CD14-positive monocyte (primary cell): Measurements from ENCODE around the gene NRG3. TPM values are rescaled to one million over a fixed set of nuclear protein-coding genes. Genes with fewer than 3 reads are reported as not detected.

Experiments used
- DNase-seq, 3 donors: peaks; one replicate each; pipeline ENCODE4 v3.0.0-alpha.2; 2011 to 2022
- H2AFZ ChIP-seq: 2 replicates; pipeline ENCODE4 v1.6.0; 2012; ENCODE audit warnings: mild to moderate bottlenecking, low read depth, low read length, inconsistent platforms; ENCODE audit not compliant: insufficient read depth, poor library complexity, severe bottlenecking
- H3K27ac ChIP-seq, 2 donors: 1 replicate in 1 of 2; 2 replicates in 1 of 2; pipeline ENCODE4 v1.5.1; 2012 to 2013; ENCODE audit warnings: low read length in 2 of 2, control low read depth in 1 of 2, inconsistent platforms in 1 of 2, low read depth in 1 of 2, mild to moderate bottlenecking in 1 of 2
- H3K27me3 ChIP-seq, 2 donors: one replicate each; pipeline versions ENCODE4 v1.6.0 to v1.6.1; 2011 to 2013; ENCODE audit warnings: low read length in 2 of 2; ENCODE audit not compliant: control insufficient read depth in 2 of 2, insufficient read depth in 2 of 2
- H3K36me3 ChIP-seq, 2 donors: replicated peaks in 1 of 2; 1 replicate in 1 of 2; 2 replicates in 1 of 2; pipeline versions ENCODE4 v1.5.1 to v1.6.1; 2012 to 2013; ENCODE audit warnings: low read length in 2 of 2, control low read depth in 1 of 2, inconsistent platforms in 1 of 2, mild to moderate bottlenecking in 1 of 2; ENCODE audit not compliant: insufficient read depth in 2 of 2, control insufficient read depth in 1 of 2
- H3K4me1 ChIP-seq, 2 donors: 1 replicate in 1 of 2; 2 replicates in 1 of 2; pipeline versions ENCODE4 v1.5.1 to v1.6.1; 2012 to 2013; ENCODE audit warnings: low read length in 2 of 2, control low read depth in 1 of 2, inconsistent platforms in 1 of 2, mild to moderate bottlenecking in 1 of 2, moderate library complexity in 1 of 2; ENCODE audit not compliant: insufficient read depth in 2 of 2, control insufficient read depth in 1 of 2
- H3K4me2 ChIP-seq: replicated peaks from 2 replicates; pipeline ENCODE3; 2012; ENCODE audit warnings: low read length, moderate library complexity, mild to moderate bottlenecking; ENCODE audit not compliant: poor library complexity, severe bottlenecking; ENCODE audit errors: extremely low read depth
- H3K4me3 ChIP-seq, 3 experiments: fragments of 200-600 bp in 1 of 3; sonication (generic) in 1 of 3; replicated peaks in 1 of 3; 1 replicate in 2 of 3; 2 replicates in 1 of 3; pipeline ENCODE4 v1.5.1; 2011 to 2013; ENCODE audit warnings: low read length in 3 of 3, mild to moderate bottlenecking in 3 of 3, control low read depth in 2 of 3, low read depth in 2 of 3, inconsistent platforms in 1 of 3, moderate library complexity in 1 of 3
- H3K79me2 ChIP-seq: 2 replicates; pipeline ENCODE4 v1.6.0; 2012; ENCODE audit warnings: mild to moderate bottlenecking, control low read depth, inconsistent platforms, low read length, moderate library complexity; ENCODE audit not compliant: insufficient read depth
- H3K9ac ChIP-seq: 2 replicates; pipeline ENCODE4 v1.6.0; 2017; ENCODE audit warnings: low read length, mild to moderate bottlenecking; ENCODE audit not compliant: insufficient read depth, poor library complexity, severe bottlenecking
- H3K9me3 ChIP-seq, 2 donors: replicated peaks in 1 of 2; 1 replicate in 1 of 2; 2 replicates in 1 of 2; pipeline versions ENCODE4 v1.5.1 to v1.6.1; 2012 to 2013; ENCODE audit warnings: low read length in 2 of 2, control low read depth in 1 of 2; ENCODE audit not compliant: control insufficient read depth in 1 of 2, insufficient read depth in 1 of 2
- H4K20me1 ChIP-seq: 2 replicates; pipeline ENCODE4 v1.6.0; 2012; ENCODE audit warnings: mild to moderate bottlenecking, low read length, control low read depth, moderate library complexity; ENCODE audit not compliant: insufficient read depth
- H3K27ac Mint-ChIP-seq, 7 donors: one replicate each; pipeline ENCODE4 v1.8.0; 2020; ENCODE audit warnings: mild to moderate bottlenecking in 7 of 7, mixed read lengths in 7 of 7, moderate library complexity in 6 of 7, inconsistent platforms in 2 of 7
- H3K27me3 Mint-ChIP-seq, 3 donors: one replicate each; pipeline ENCODE4 v1.8.0; 2021 to 2022; ENCODE audit warnings: low read depth in 3 of 3, mild to moderate bottlenecking in 3 of 3, mixed read lengths in 3 of 3, moderate library complexity in 3 of 3, inconsistent platforms in 1 of 3
- H3K36me3 Mint-ChIP-seq, 2 donors: one replicate each; pipeline ENCODE4 v1.8.0; 2020; ENCODE audit warnings: mixed read lengths in 2 of 2, inconsistent platforms in 1 of 2, mild to moderate bottlenecking in 1 of 2
- H3K4me1 Mint-ChIP-seq: one replicate; pipeline ENCODE4 v1.8.0; 2020; ENCODE audit warnings: mild to moderate bottlenecking, mixed read lengths
- H3K4me3 Mint-ChIP-seq, 2 donors: one replicate each; pipeline ENCODE4 v1.8.0; 2020; ENCODE audit warnings: mild to moderate bottlenecking in 2 of 2, mixed read lengths in 2 of 2, moderate library complexity in 1 of 2
- H3K9me3 Mint-ChIP-seq, 7 donors: one replicate each; pipeline ENCODE4 v1.8.0; 2020 to 2022; ENCODE audit warnings: mixed read lengths in 7 of 7, mild to moderate bottlenecking in 6 of 7, moderate library complexity in 6 of 7, inconsistent platforms in 2 of 7
- CTCF ChIP-seq: fragments of 200-600 bp; IDR thresholded peaks from one replicate; pipeline ENCODE4 v1.8.0; 2022; ENCODE audit warnings: antibody characterized with exemption, mild to moderate bottlenecking
- WGBS: methylation state at CpG from one replicate; pipeline ENCODE4 v1.1.5; 2013; ENCODE audit warnings: missing lambda C conversion rate; ENCODE audit not compliant: insufficient coverage; 5-methylcytosine and 5-hydroxymethylcytosine counted together
- intact Hi-C, 2 donors: fragments of 100-400 bp; cut with micrococcal nuclease; formaldehyde crosslinking; loops; one replicate each; pipeline versions ENCODE4 v1.15.0 to v1.15.1; 2023
- polyA plus RNA-seq, 3 donors: library from polyadenylated mRNA; depleted of rRNA in 1 of 3; unstranded in 2 of 3; stranded (reverse) in 1 of 3; fragments of 300-500 nt in 2 of 3; fragments of >200 nt in 1 of 3; fragmentation: Illumina TruSeq in 2 of 3; gene quantifications; 1 replicate in 2 of 3; 2 replicates in 1 of 3; pipeline ENCODE4 v1.2.3, GENCODE V29; 2012 to 2021

NRG3 gene
- polyA plus RNA-seq, 3 donors, result not detected

GRCh38 chr10:82515256-82515655 is 640.3 kb downstream of the NRG3 start:
- no peak overlapping the region for H3K4me3 ChIP-seq
- TF ChIP-seq CTCF, result no peak
- H3K4me2 ChIP-seq, result no peak overlapping the region
- H3K9me3 ChIP-seq, result no peaks in the 10 kb centered on the region
- intact Hi-C loops, result no loop called here
- Mint-ChIP-seq H3K27ac (no peak overlapping the region), H3K36me3 (no peaks in the 10 kb centered on the region), H3K27me3 (no peaks in the 10 kb centered on the region), H3K4me3 (no peak overlapping the region), H3K9me3 (peaks cover 0 to 10% (median 2%) of the 10 kb centered on the region in 7 donors), H3K4me1 (no peaks in the 10 kb centered on the region)
- H3K79me2 ChIP-seq, result no peaks in the 10 kb centered on the region
- H2AFZ ChIP-seq, result no peak overlapping the region
- DNase-seq, result no peak
- H3K27ac ChIP-seq, result no peak overlapping the region
- H3K9ac ChIP-seq, result no peak overlapping the region
- H4K20me1 ChIP-seq, result no peaks in the 10 kb centered on the region
- no peaks in the 10 kb centered on the region for H3K27me3 ChIP-seq
- H3K36me3 ChIP-seq, result no peaks in the 10 kb centered on the region
- WGBS, result no CpG with 5 or more reads among the region's 1 CpG
- H3K4me1 ChIP-seq, result no peaks in the 10 kb centered on the region

- Mint-ChIP-seq H3K9me3 (no peaks in the 10 kb centered on the region), H3K36me3 (no peaks in the 10 kb centered on the region), H3K4me1 (no peaks in the 10 kb centered on the region), H3K4me3 (no peak overlapping the region), H3K27me3 (no peaks in the 10 kb centered on the region), H3K27ac (no peak overlapping the region)
- no peaks in the 10 kb centered on the region for H3K27me3 ChIP-seq
- 60% methylated on average over 1 of the region's 4 CpGs for WGBS
- no peak for TF ChIP-seq CTCF
- no peak overlapping the region for H3K9ac ChIP-seq
- no peaks in the 10 kb centered on the region for H3K9me3 ChIP-seq
- H3K27ac ChIP-seq, result no peak overlapping the region
- no peaks in the 10 kb centered on the region for H3K79me2 ChIP-seq
- no peaks in the 10 kb centered on the region for H3K4me1 ChIP-seq
- no peak overlapping the region for H2AFZ ChIP-seq
- intact Hi-C loops, result no loop called here
- H3K36me3 ChIP-seq, result no peaks in the 10 kb centered on the region
- no peak overlapping the region for H3K4me3 ChIP-seq
- no peak overlapping the region for H3K4me2 ChIP-seq
- DNase-seq, result no peak
- no peaks in the 10 kb centered on the region for H4K20me1 ChIP-seq
These were observed 654.1 kb downstream of the NRG3 start for GRCh38 chr10:82529062-82529461.
